Measurements from ENCODE around the gene LACTBL1. TPM values are rescaled to one million over a fixed set of nuclear protein-coding genes. Genes with fewer than 3 reads are reported as not detected.

LACTBL1 gene
- total and polyA plus RNA-seq, 4 donors = not detected

DNA sequence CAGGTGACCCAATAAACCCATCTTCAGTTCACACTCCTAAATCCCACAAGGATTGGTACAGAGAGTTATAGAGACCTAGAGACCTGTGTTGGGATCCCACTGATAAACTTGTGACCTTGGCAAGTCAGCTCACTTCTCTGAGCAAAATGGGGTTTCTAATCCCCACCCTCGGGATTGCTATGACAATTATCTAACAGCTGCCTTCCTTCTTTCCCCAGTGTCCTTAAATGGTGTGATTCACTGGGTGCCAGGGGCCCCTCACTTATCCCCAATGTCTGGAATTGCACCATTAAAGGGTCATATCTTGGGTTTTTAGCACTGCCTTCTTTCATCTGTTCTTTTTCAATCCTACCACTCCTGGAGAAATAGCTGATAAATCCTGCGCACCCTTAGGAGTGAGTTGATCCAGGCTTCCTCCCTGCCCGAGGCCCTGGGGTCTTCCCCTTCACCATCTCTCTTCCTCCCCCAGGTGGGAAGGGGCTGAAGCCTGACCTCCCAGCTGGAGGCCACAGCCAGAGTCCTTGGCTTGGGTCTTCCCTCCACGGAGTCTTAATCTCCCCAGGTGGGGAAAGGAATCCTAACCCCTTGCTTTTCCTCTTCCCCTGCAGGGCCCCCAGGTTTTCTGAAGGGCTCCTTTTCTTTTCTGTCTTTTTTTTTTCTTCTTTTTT is 39.7 kb downstream of the LACTBL1 start:
- H3K9me3 ChIP-seq (ENCODE audit: control insufficient read depth in 4 of 4, low read length in 3 of 4) = peaks cover 0 to 4% (median 3%) of the 10 kb centered on the region in 4 donors
- H3K4me3 ChIP-seq (ENCODE audit: low read depth in 1 of 3, low read length in 3 of 3) = no peak overlapping the region
- no peak overlapping the region for H3K27ac ChIP-seq (ENCODE audit: low read depth in 1 of 2, low read length in 2 of 2)
- H3K9ac ChIP-seq (ENCODE audit: low read depth in 1 of 2, low read length in 2 of 2) = no peak overlapping the region
- H3K27me3 ChIP-seq (ENCODE audit: control insufficient read depth in 4 of 4, insufficient read depth in 4 of 4, low read length in 3 of 4) = no peaks in the 10 kb centered on the region
- H3K4me1 ChIP-seq (ENCODE audit: control insufficient read depth in 4 of 4, insufficient read depth in 4 of 4, low read length in 3 of 4) = no peaks in the 10 kb centered on the region
- DNase-seq (ENCODE audit: low spot score) = no peak
- no peak for TF ChIP-seq RAD21 (IDR thresholded peaks at IDR 0.05)
- TF ChIP-seq, protein P1, sequence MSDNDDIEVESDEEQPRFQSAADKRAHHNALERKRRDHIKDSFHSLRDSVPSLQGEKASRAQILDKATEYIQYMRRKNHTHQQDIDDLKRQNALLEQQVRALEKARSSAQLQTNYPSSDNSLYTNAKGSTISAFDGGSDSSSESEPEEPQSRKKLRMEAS (IDR thresholded peaks at IDR 0.05) = no peak
- TF ChIP-seq, protein P2, sequence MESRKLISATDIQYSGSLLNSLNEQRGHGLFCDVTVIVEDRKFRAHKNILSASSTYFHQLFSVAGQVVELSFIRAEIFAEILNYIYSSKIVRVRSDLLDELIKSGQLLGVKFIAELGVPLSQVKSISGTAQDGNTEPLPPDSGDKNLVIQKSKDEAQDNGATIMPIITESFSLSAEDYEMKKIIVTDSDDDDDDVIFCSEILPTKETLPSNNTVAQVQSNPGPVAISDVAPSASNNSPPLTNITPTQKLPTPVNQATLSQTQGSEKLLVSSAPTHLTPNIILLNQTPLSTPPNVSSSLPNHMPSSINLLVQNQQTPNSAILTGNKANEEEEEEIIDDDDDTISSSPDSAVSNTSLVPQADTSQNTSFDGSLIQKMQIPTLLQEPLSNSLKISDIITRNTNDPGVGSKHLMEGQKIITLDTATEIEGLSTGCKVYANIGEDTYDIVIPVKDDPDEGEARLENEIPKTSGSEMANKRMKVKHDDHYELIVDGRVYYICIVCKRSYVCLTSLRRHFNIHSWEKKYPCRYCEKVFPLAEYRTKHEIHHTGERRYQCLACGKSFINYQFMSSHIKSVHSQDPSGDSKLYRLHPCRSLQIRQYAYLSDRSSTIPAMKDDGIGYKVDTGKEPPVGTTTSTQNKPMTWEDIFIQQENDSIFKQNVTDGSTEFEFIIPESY (IDR thresholded peaks at IDR 0.05) = no peak
- TF ChIP-seq HNF4A (conservative IDR thresholded peaks at IDR 0.05) = no peak
- TF ChIP-seq EGR1 (IDR thresholded peaks at IDR 0.05; ENCODE audit: low read depth in 2 of 2) = no peak
- no peak for TF ChIP-seq JUND (IDR thresholded peaks at IDR 0.05)
- no peak for TF ChIP-seq NR2F2 (IDR thresholded peaks at IDR 0.05)
- TF ChIP-seq FOXA2 (IDR thresholded peaks at IDR 0.05) = no peak
- TF ChIP-seq TAF1 (conservative IDR thresholded peaks at IDR 0.05) = no peak
- TF ChIP-seq HNF4G (IDR thresholded peaks at IDR 0.05) = no peak
- no peak for TF ChIP-seq RXRA (IDR thresholded peaks at IDR 0.05)
- TF ChIP-seq GABPA (IDR thresholded peaks at IDR 0.05 in 1 of 2, conservative IDR thresholded peaks at IDR 0.05 in 1 of 2) = no peak
- TF ChIP-seq, protein P3, sequence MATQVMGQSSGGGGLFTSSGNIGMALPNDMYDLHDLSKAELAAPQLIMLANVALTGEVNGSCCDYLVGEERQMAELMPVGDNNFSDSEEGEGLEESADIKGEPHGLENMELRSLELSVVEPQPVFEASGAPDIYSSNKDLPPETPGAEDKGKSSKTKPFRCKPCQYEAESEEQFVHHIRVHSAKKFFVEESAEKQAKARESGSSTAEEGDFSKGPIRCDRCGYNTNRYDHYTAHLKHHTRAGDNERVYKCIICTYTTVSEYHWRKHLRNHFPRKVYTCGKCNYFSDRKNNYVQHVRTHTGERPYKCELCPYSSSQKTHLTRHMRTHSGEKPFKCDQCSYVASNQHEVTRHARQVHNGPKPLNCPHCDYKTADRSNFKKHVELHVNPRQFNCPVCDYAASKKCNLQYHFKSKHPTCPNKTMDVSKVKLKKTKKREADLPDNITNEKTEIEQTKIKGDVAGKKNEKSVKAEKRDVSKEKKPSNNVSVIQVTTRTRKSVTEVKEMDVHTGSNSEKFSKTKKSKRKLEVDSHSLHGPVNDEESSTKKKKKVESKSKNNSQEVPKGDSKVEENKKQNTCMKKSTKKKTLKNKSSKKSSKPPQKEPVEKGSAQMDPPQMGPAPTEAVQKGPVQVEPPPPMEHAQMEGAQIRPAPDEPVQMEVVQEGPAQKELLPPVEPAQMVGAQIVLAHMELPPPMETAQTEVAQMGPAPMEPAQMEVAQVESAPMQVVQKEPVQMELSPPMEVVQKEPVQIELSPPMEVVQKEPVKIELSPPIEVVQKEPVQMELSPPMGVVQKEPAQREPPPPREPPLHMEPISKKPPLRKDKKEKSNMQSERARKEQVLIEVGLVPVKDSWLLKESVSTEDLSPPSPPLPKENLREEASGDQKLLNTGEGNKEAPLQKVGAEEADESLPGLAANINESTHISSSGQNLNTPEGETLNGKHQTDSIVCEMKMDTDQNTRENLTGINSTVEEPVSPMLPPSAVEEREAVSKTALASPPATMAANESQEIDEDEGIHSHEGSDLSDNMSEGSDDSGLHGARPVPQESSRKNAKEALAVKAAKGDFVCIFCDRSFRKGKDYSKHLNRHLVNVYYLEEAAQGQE (IDR thresholded peaks at IDR 0.05) = no peak
- TF ChIP-seq, protein P4, sequence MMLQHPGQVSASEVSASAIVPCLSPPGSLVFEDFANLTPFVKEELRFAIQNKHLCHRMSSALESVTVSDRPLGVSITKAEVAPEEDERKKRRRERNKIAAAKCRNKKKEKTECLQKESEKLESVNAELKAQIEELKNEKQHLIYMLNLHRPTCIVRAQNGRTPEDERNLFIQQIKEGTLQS (IDR thresholded peaks at IDR 0.05) = no peak
- no peak for TF ChIP-seq SP1 (IDR thresholded peaks at IDR 0.05)
- TF ChIP-seq, protein P5, sequence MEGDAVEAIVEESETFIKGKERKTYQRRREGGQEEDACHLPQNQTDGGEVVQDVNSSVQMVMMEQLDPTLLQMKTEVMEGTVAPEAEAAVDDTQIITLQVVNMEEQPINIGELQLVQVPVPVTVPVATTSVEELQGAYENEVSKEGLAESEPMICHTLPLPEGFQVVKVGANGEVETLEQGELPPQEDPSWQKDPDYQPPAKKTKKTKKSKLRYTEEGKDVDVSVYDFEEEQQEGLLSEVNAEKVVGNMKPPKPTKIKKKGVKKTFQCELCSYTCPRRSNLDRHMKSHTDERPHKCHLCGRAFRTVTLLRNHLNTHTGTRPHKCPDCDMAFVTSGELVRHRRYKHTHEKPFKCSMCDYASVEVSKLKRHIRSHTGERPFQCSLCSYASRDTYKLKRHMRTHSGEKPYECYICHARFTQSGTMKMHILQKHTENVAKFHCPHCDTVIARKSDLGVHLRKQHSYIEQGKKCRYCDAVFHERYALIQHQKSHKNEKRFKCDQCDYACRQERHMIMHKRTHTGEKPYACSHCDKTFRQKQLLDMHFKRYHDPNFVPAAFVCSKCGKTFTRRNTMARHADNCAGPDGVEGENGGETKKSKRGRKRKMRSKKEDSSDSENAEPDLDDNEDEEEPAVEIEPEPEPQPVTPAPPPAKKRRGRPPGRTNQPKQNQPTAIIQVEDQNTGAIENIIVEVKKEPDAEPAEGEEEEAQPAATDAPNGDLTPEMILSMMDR (IDR thresholded peaks at IDR 0.05; ENCODE audit: low read depth, low read length, missing input control) = no peak
- no peak for TF ChIP-seq YY1 (IDR thresholded peaks at IDR 0.05)
- H3K36me3 ChIP-seq (ENCODE audit: control insufficient read depth in 4 of 4, insufficient read depth in 3 of 4, low read depth in 1 of 4, low read length in 3 of 4) = no peaks in the 10 kb centered on the region
- WGBS = 54% methylated on average over 4 of the region's 4 CpGs
